ENCODE measurements around the gene FOXK2. TPM values are rescaled to one million over a fixed set of nuclear protein-coding genes. Genes with fewer than 3 reads are reported as not detected.
A peak's percentile ranks its signal among the peaks of the same experiment; 100 is the strongest.

The FOXK2 gene
- total and polyA plus RNA-seq, 2 experiments from 2014 or later, result 5.6 to 43.0 TPM

GRCh38 chr17:82632451-82632850 is 112.9 kb downstream of the FOXK2 start:
- H3K36me3 ChIP-seq (ENCODE audit: low read depth), result peaks cover 15% of the 10 kb centered on the region; the same call in 1 of the 2 replicates
- H3K9me2 ChIP-seq (ENCODE audit: insufficient read depth), result no peaks in the 10 kb centered on the region
- H3K4me2 ChIP-seq (ENCODE audit: unreplicated experiment), result no peak overlapping the region
- no peaks in the 10 kb centered on the region for H3K9me3 ChIP-seq (ENCODE audit: low read depth)
- H2AFZ ChIP-seq, result no peak overlapping the region
- H3K27me3 ChIP-seq (replicated peaks; ENCODE audit: insufficient read depth), result no peaks in the 10 kb centered on the region
- in situ Hi-C loops (cut with MboI), result no loop called here
- no peak overlapping the region for H3K9ac ChIP-seq
- no peak overlapping the region for H3K4me3 ChIP-seq
- TF ChIP-seq EZH2phosphoT487 (IDR thresholded peaks at IDR 0.05; ENCODE audit: insufficient read depth, low read depth), result no peak
- no peak for TF ChIP-seq EZH2 (IDR thresholded peaks at IDR 0.05; ENCODE audit: insufficient read depth, poor library complexity, severe bottlenecking)
- H3F3A ChIP-seq (ENCODE audit: insufficient read depth), result no peaks in the 10 kb centered on the region
- H3K79me2 ChIP-seq (ENCODE audit: insufficient read depth), result peaks cover 98% of the 10 kb centered on the region
- 79 to 85% methylated on average over 8 of the region's 8 CpGs for whole genome bisulfite sequencing, 2 experiments (ENCODE audit: low coverage in 1 of 2, low lambda C conversion rate in 2 of 2, missing lambda C conversion rate in 2 of 2)
- no peaks in the 10 kb centered on the region; the same call in 1 of the 2 replicates for H4K20me1 ChIP-seq (ENCODE audit: insufficient read depth)
- no peaks in the 10 kb centered on the region for H3K4me1 ChIP-seq (ENCODE audit: insufficient read depth)
- H3K27ac ChIP-seq, result no peak overlapping the region
- DNase-seq, result peak; percentile 49

- no peak overlapping the region for H3K4me2 ChIP-seq (ENCODE audit: unreplicated experiment)
- H2AFZ ChIP-seq, result no peak overlapping the region
- no peaks in the 10 kb centered on the region; the same call in 1 of the 2 replicates for H4K20me1 ChIP-seq (ENCODE audit: insufficient read depth)
- peaks cover 96% of the 10 kb centered on the region for H3K79me2 ChIP-seq (ENCODE audit: insufficient read depth)
- H3F3A ChIP-seq (ENCODE audit: insufficient read depth), result no peaks in the 10 kb centered on the region
- in situ Hi-C loops (cut with MboI), result no loop called here
- H3K9ac ChIP-seq, result no peak overlapping the region
- TF ChIP-seq EZH2 (IDR thresholded peaks at IDR 0.05; ENCODE audit: insufficient read depth, poor library complexity, severe bottlenecking) (no peak), EZH2phosphoT487 (IDR thresholded peaks at IDR 0.05; ENCODE audit: insufficient read depth, low read depth) (no peak)
- H3K4me1 ChIP-seq (ENCODE audit: insufficient read depth), result no peaks in the 10 kb centered on the region
- DNase-seq, result no peak
- H3K4me3 ChIP-seq, result no peak overlapping the region
- no peaks in the 10 kb centered on the region for H3K9me2 ChIP-seq (ENCODE audit: insufficient read depth)
- H3K27ac ChIP-seq, result no peak overlapping the region
- peaks cover 6% of the 10 kb centered on the region; the same call in 1 of the 2 replicates for H3K36me3 ChIP-seq (ENCODE audit: low read depth)
- no peaks in the 10 kb centered on the region for H3K9me3 ChIP-seq (ENCODE audit: low read depth)
- no peaks in the 10 kb centered on the region for H3K27me3 ChIP-seq (replicated peaks; ENCODE audit: insufficient read depth)
Observed at GRCh38 chr17:82633343-82633742, 113.8 kb downstream of the FOXK2 start.

- Histone ChIP-seq H3K4me1 (ENCODE audit: insufficient read depth) (no peaks in the 10 kb centered on the region), H4K20me1 (ENCODE audit: insufficient read depth) (peaks cover 10% of the 10 kb centered on the region; the same call in 1 of the 2 replicates)
- WGBS, 2 experiments (ENCODE audit: low coverage in 1 of 2, low lambda C conversion rate in 2 of 2, missing lambda C conversion rate in 2 of 2), result 87 to 90% methylated on average over 16 of the region's 16 CpGs
Observed at GRCh38 chr17:82636626-82637598, 117.4 kb downstream of the FOXK2 start.

GRCh38 chr17:82638183-82638773 is 118.7 kb downstream of the FOXK2 start:
- no peak for TF ChIP-seq EZH2phosphoT487 (IDR thresholded peaks at IDR 0.05; ENCODE audit: insufficient read depth, low read depth)
- TF ChIP-seq EZH2 (IDR thresholded peaks at IDR 0.05; ENCODE audit: insufficient read depth, poor library complexity, severe bottlenecking), result no peak
- 83 to 87% methylated on average over 4 to 5 of the region's 5 CpGs for WGBS, 2 experiments (ENCODE audit: low coverage in 1 of 2, low lambda C conversion rate in 2 of 2, missing lambda C conversion rate in 2 of 2)

More at GRCh38 chr17:82636626-82637598, 117.4 kb downstream of the FOXK2 start:
- no peak overlapping the region for H3K9ac ChIP-seq
- H3K9me3 ChIP-seq (ENCODE audit: low read depth), result no peaks in the 10 kb centered on the region
- TF ChIP-seq EZH2phosphoT487 (IDR thresholded peaks at IDR 0.05; ENCODE audit: insufficient read depth, low read depth) (no peak), EZH2 (IDR thresholded peaks at IDR 0.05; ENCODE audit: insufficient read depth, poor library complexity, severe bottlenecking) (no peak)
- in situ Hi-C loops (cut with MboI), result no loop called here
- peaks cover 99% of the 10 kb centered on the region for H3K79me2 ChIP-seq (ENCODE audit: insufficient read depth)
- H3K4me2 ChIP-seq (ENCODE audit: unreplicated experiment), result no peak overlapping the region
- H3F3A ChIP-seq (ENCODE audit: insufficient read depth), result no peaks in the 10 kb centered on the region
- H3K4me3 ChIP-seq, result no peak overlapping the region
- H3K9me2 ChIP-seq (ENCODE audit: insufficient read depth), result no peaks in the 10 kb centered on the region
- H3K27me3 ChIP-seq (replicated peaks; ENCODE audit: insufficient read depth), result no peaks in the 10 kb centered on the region
- H3K27ac ChIP-seq, result no peak overlapping the region
- peaks cover 3% of the 10 kb centered on the region for H3K36me3 ChIP-seq (ENCODE audit: low read depth)
- no peak overlapping the region for H2AFZ ChIP-seq
- DNase-seq, result no peak

More at GRCh38 chr17:82638183-82638773, 118.7 kb downstream of the FOXK2 start:
- no peaks in the 10 kb centered on the region for H3K27me3 ChIP-seq (replicated peaks; ENCODE audit: insufficient read depth)
- no peaks in the 10 kb centered on the region for H3K9me3 ChIP-seq (ENCODE audit: low read depth)
- in situ Hi-C loops (cut with MboI), result no loop called here
- H3K79me2 ChIP-seq (ENCODE audit: insufficient read depth), result peaks cover 99% of the 10 kb centered on the region
- DNase-seq, result no peak
- H3K4me2 ChIP-seq (ENCODE audit: unreplicated experiment), result no peak overlapping the region
- H3F3A ChIP-seq (ENCODE audit: insufficient read depth), result no peaks in the 10 kb centered on the region
- no peaks in the 10 kb centered on the region for H3K9me2 ChIP-seq (ENCODE audit: insufficient read depth)
- H2AFZ ChIP-seq, result no peak overlapping the region
- no peaks in the 10 kb centered on the region for H3K4me1 ChIP-seq (ENCODE audit: insufficient read depth)
- no peak overlapping the region for H3K4me3 ChIP-seq
- peaks cover 16% of the 10 kb centered on the region for H3K36me3 ChIP-seq (ENCODE audit: low read depth)
- H3K9ac ChIP-seq, result no peak overlapping the region
- 0 out of 2 replicates have a peak overlapping the region, but pooled peaks have one; percentile 12 for H3K27ac ChIP-seq
- H4K20me1 ChIP-seq (ENCODE audit: insufficient read depth), result peaks cover 11% of the 10 kb centered on the region; the same call in 1 of the 2 replicates

Data from GM23248 (cell line).